OCI-LY1 (cell line): ENCODE results near the gene TOR1B.

Experiments used
- H2AFZ ChIP-seq: fragments of 200-600 bp; sonication (generic), shearing (Covaris generic); 2 replicates; pipeline ENCODE4 v1.6.0; 2014; ENCODE audit warnings: antibody characterized with exemption, mild to moderate bottlenecking, low read length
- H3F3A ChIP-seq: fragments of 200-600 bp; sonication (generic), shearing (Covaris generic); 2 replicates; pipeline ENCODE4 v1.6.0; 2014; ENCODE audit warnings: mild to moderate bottlenecking, antibody characterized with exemption, low read length, moderate library complexity; ENCODE audit not compliant: insufficient read depth
- H3K27ac ChIP-seq: fragments of 200-600 bp; sonication (generic); 2 replicates; pipeline ENCODE4 v1.5.1; 2014; ENCODE audit warnings: low read length, mixed run types, mild to moderate bottlenecking, low read depth; ENCODE audit not compliant: poor library complexity, severe bottlenecking
- H3K27me3 ChIP-seq: fragments of 200-600 bp; sonication (generic); 2 replicates; pipeline ENCODE4 v1.6.0; 2014; ENCODE audit warnings: antibody characterized with exemption, mild to moderate bottlenecking, low read length, moderate library complexity; ENCODE audit not compliant: insufficient read depth
- H3K36me3 ChIP-seq: fragments of 200-600 bp; sonication (generic); 2 replicates; pipeline ENCODE4 v1.6.1; 2014; ENCODE audit warnings: mild to moderate bottlenecking, antibody characterized with exemption, low read length, moderate library complexity, mixed read lengths; ENCODE audit not compliant: insufficient read depth
- H3K4me1 ChIP-seq: fragments of 200-600 bp; sonication (generic); 2 replicates; pipeline ENCODE4 v1.5.1; 2014; ENCODE audit warnings: mild to moderate bottlenecking, low read length, moderate library complexity; ENCODE audit not compliant: insufficient read depth, severe bottlenecking
- H3K4me2 ChIP-seq: fragments of 200-600 bp; sonication (generic), shearing (Covaris generic); 2 replicates; pipeline ENCODE4 v1.6.1; 2014; ENCODE audit warnings: low read length
- H3K4me3 ChIP-seq: fragments of 200-600 bp; sonication (generic); 2 replicates; pipeline ENCODE4 v1.5.1; 2014; ENCODE audit warnings: low read length, low read depth, mild to moderate bottlenecking, mixed read lengths; ENCODE audit not compliant: poor library complexity, severe bottlenecking
- H3K79me2 ChIP-seq: fragments of 200-600 bp; shearing (Covaris generic); 2 replicates; pipeline ENCODE4 v1.6.1; 2016; ENCODE audit warnings: mixed run types, low read length, mixed read lengths; ENCODE audit not compliant: insufficient read depth
- H3K9ac ChIP-seq: fragments of 200-600 bp; sonication (generic), shearing (Covaris generic); 2 replicates; pipeline ENCODE4 v1.6.1; 2014; ENCODE audit warnings: mild to moderate bottlenecking, low read length, mixed read lengths
- H3K9me2 ChIP-seq: fragments of 200-600 bp; sonication (generic), shearing (Covaris generic); 2 replicates; pipeline ENCODE4 v1.6.1; 2014; ENCODE audit warnings: low read depth, mild to moderate bottlenecking, low read length, mixed read lengths
- H3K9me3 ChIP-seq: fragments of 200-600 bp; shearing (Covaris generic); 2 replicates; pipeline ENCODE4 v1.6.1; 2014; ENCODE audit warnings: low read length, mixed read lengths
- H4K20me1 ChIP-seq: fragments of 200-600 bp; sonication (generic), shearing (Covaris generic); 2 replicates; pipeline ENCODE4 v1.6.0; 2016; ENCODE audit warnings: mild to moderate bottlenecking, low read length; ENCODE audit not compliant: insufficient read depth
- CTCF ChIP-seq: fragments of 200-600 bp; sonication (generic), shearing (Covaris generic); IDR thresholded peaks from 2 replicates; pipeline ENCODE4 v1.5.1; 2017; ENCODE audit warnings: mild to moderate bottlenecking, antibody characterized with exemption, low read length, moderate library complexity, mixed read lengths
- EZH2 ChIP-seq: fragments of 200-600 bp; sonication (generic), shearing (Covaris generic); IDR thresholded peaks from 2 replicates; pipeline ENCODE4 v1.8.0; 2017; ENCODE audit warnings: borderline replicate concordance, mixed run types, mild to moderate bottlenecking, antibody characterized with exemption, low read length, moderate library complexity, mixed read lengths

TOR1B gene

GRCh38 chr9:129812385-129812784, 9.4 kb downstream of the TOR1B start:
- H3K27me3 ChIP-seq, result no peaks in the 10 kb centered on the region
- peaks cover 83% of the 10 kb centered on the region for H3K36me3 ChIP-seq
- no peaks in the 10 kb centered on the region for H3K9me2 ChIP-seq
- no peaks in the 10 kb centered on the region for H3K9me3 ChIP-seq
- no peaks in the 10 kb centered on the region for H3K4me1 ChIP-seq
- no peak overlapping the region for H2AFZ ChIP-seq
- H3K4me2 ChIP-seq, result no peak overlapping the region
- TF ChIP-seq EZH2 (no peak), CTCF (no peak)
- H3F3A ChIP-seq, result no peaks in the 10 kb centered on the region
- no peaks in the 10 kb centered on the region for H3K79me2 ChIP-seq
- H3K9ac ChIP-seq, result no peak overlapping the region
- no peak overlapping the region for H3K4me3 ChIP-seq
- no peak overlapping the region for H3K27ac ChIP-seq
- H4K20me1 ChIP-seq, result no peaks in the 10 kb centered on the region

- no peaks in the 10 kb centered on the region for H3F3A ChIP-seq
- TF ChIP-seq EZH2, result no peak
- TF ChIP-seq CTCF, result no peak
- peaks cover 88% of the 10 kb centered on the region for H3K36me3 ChIP-seq
- no peak overlapping the region for H3K4me3 ChIP-seq
- H3K9ac ChIP-seq, result no peak overlapping the region
- no peak overlapping the region for H3K4me2 ChIP-seq
- no peaks in the 10 kb centered on the region for H3K27me3 ChIP-seq
- H3K79me2 ChIP-seq, result no peaks in the 10 kb centered on the region
- no peak overlapping the region for H2AFZ ChIP-seq
- H3K9me3 ChIP-seq, result no peaks in the 10 kb centered on the region
- H3K9me2 ChIP-seq, result no peaks in the 10 kb centered on the region
- H3K27ac ChIP-seq, result no peak overlapping the region
- H3K4me1 ChIP-seq, result no peaks in the 10 kb centered on the region
- H4K20me1 ChIP-seq, result no peaks in the 10 kb centered on the region
These were observed 10.7 kb downstream of the TOR1B start for GRCh38 chr9:129813661-129814060.

- Histone ChIP-seq H2AFZ (no peak overlapping the region), H3K4me1 (no peaks in the 10 kb centered on the region), H3F3A (no peaks in the 10 kb centered on the region), H3K4me3 (no peak overlapping the region), H3K4me2 (no peak overlapping the region), H3K27ac (no peak overlapping the region), H3K9ac (no peak overlapping the region), H3K36me3 (peaks cover 83% of the 10 kb centered on the region), H3K79me2 (no peaks in the 10 kb centered on the region), H3K9me3 (no peaks in the 10 kb centered on the region), H3K9me2 (no peaks in the 10 kb centered on the region), H3K27me3 (no peaks in the 10 kb centered on the region), H4K20me1 (no peaks in the 10 kb centered on the region)
- TF ChIP-seq EZH2 (no peak), CTCF (no peak)
These were observed 11.6 kb downstream of the TOR1B start for GRCh38 chr9:129814432-129815223.
